GM19395 (cell line): ENCODE results near the gene NEK6.

Source experiments
- ATAC-seq: cut with Tn5 transposase; IDR thresholded peaks from one replicate; pipeline ENCODE4 v1.9.1; 2021; ENCODE audit warnings: mild to moderate bottlenecking, moderate library complexity; ENCODE audit not compliant: unreplicated experiment

NEK6 gene

DNA sequence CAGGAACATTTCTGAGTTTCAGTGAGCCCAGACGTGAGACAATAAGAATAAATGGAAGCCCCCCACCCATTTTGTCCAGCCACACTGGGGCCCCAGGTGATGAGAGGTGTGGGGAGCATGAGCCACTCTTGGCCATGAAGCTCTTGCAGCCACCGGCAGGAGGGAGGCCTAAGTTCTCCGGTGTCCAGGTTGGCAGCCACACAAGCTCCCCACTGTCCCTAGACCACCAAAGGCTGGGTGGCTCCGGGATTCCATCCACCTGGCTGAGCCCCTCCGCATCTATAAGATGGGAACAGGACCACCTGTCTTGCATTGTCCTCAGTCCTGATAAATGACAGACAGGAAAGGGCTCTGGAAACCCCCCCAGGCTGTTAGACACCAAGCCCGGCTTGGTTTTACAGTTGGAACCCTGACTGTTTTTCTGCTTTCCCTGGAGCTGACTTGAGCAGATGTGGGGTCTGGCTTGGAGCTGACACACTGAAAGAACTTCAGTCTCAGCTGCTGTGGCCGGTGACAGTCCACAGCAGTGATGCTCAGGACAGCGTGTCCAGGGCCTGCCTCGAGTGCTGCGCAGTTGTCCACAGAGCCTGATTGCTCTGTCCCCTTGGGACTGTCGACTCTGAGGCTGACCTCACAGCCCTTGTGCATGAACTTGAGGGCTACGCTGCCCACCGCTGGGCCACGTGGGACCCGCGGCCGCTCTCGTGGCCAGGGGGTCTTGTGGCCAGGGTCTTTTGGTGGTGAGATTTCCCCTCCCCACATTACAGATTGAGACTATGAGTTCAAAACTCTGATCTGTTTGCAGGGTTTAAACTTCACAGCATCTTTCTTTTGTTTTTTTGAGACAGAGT lies 82.7 kb downstream of the NEK6 start:
- no peak for ATAC-seq

DNA sequence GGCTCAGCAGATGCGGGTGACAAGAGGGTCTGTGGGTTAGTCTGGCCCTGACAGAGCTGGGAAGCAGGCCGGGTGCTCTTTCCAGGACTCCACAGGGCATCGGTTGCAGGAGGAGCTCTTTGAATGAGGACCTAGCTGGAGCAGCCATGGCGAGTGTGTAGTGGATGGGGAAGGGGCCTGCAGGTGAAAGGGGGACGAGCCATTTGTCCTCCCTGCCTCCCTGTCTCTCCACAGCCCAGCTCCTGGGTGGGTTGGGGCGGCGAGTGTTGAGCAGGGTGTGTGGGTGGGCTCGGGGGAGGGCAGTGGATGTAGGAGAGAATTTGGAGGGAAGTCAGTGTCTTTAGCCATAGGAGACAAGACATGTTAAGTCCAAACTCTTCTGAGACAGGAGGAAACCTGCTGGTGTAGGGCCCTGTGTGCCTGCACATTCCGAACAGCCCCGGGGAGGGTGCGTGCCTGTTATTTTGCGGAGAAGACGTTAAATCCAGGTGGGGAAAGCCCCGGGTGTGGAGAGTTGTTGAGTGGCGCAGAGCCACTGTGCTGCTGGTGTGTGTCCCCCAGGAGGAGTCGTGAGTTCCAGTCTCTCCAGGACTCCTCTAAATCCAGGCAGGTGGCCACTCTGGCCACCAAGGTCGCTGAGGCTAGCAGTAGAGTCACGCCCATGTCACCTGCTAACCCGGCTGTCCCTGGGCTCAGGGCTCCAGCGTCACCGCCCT lies 83.9 kb downstream of the NEK6 start:
- ATAC-seq = no peak

DNA sequence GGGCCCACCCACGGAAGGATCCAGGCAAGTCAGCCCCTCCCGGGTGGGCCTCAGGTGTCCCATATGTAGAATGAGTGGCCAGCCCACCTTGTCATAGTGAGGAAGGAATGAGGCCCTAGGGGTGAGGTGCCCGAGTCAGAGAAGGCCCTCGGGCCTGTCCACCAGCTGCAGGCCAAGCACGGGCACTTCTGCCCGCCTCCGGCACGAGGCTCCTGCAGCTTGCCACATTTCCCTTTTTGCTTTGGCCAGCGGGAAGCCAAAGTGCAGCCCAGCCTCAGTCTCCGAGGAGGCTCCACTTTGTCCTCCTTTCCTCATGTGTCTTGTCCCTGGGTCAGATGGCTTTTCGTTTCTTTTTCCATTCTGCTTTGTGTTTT lies 84.6 kb downstream of the NEK6 start:
- ATAC-seq = no peak

DNA sequence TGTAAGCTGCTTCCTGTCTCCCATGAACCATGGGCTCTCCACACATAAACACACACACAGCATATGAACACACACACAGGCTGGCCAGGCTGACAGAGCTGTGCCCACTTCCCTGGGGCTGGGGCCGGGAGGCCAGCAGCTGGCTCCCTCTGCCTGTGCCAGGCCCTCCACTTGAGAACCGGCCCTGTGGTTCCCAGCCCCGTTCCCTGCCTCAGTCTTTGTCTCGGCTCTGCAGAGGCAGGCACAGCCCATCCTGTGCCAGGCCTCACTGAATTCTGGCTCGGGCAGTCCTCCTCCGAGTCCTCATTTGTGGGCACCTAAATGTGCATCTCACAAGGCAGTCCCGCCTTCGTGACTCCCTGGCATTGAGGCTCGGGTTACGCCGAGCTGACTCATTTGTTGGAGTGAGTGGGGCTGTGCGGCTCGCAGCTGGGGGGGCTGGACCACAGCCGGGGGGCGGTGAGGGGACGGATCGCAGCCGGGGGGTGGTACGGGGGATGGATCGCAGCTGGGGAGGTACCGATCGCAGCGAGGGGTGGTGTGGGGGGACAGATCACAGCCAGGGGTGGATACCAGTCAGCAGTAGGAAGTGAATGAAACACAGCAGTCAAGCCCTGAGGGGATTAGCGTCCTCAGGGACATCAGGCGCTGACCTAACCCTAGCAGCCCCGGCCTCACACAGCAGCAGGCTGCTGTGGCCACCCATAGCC lies 85.2 kb downstream of the NEK6 start:
- no peak for ATAC-seq

DNA sequence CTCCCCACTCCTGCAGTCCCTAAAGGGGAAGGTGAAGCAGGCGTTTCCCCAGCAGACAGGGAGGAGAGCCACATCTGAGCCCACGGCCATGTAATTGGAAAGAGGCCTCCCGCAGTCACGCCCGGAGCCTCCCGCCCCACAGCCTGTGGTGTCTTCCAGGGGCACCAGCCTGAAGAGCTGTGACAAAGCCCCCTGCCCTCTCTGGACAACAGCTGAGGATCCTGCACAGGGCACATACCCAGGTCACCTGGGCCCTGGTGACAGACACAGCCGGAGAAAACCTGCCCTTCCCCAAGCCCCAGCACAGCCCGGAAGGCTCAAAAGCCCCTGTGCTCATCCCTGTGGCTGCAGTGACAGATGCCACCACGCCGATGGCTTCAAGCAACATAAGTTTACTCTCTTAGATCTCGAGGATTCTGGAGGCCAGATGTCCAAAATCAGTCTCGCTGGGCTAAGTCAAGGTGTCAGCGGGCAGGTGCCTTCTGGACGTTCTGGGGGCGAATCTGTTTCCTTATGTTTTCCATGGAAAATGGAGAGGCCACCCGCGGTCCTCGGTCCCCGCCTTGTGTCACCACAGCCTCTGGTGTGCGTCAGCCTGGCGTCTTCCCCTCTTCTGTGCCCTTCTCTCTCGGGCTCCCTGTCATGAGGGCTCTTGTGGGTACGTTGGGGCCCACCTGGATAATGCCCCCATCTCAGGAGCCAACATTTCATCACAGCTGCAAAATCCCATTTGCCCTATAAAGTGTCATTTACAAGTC lies 86.0 kb downstream of the NEK6 start:
- ATAC-seq = no peak

DNA sequence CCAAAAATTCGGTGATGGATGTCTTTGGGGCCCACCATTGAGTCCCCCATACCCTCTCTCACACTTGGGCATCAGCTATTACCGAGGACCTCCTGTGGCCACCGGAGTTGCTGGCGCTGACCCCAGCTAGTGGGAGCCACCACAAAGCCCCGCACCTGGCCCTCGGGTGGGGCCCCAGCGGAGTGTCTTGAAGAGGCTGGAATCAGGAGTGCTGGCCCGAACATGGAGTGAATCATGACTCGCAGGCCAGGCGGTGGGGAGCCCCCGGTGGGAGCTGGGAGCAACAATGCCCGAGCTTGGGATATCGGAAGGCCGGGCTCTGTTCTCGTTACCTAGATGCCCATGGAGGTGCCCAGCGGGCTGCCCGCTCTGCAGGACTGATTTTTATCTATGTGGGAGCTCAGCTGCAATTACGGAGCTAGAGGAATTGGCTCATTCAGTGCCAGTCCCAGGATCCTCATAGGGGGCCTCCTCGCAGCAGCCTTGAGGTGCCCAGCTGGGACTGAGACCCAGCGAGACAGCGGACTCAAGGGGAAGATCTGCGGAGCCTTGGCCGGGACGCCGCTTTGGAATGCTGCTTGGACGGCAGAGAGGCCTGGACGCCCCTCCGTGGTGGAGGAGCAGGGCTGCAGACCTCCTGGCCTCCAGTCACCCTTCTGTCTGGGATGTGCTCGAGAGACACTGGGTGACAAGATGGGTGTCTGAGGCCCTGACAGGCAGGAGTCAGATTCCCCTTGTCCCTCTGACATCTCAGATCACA lies 86.7 kb downstream of the NEK6 start:
- no peak for ATAC-seq

DNA sequence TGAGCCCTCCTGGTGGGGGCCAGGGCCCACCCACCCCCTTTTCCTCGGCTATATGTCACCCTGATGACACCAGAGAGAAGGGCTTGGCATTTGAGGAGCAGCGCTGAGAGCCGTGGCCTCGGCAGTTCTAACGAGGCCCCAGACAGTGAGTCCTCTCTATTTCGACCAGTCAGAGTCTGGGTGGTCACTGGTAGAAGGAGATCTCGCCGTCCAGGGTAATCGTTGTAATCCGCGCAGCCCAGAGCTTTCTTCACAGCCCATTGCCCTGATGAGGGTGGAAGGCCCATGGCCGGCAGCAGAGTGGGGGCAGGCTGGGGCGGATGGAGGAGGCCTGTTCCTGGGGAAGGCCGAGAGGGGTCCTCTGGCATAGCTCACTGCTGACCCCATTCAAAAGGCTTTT lies 87.3 kb downstream of the NEK6 start:
- no peak for ATAC-seq

DNA sequence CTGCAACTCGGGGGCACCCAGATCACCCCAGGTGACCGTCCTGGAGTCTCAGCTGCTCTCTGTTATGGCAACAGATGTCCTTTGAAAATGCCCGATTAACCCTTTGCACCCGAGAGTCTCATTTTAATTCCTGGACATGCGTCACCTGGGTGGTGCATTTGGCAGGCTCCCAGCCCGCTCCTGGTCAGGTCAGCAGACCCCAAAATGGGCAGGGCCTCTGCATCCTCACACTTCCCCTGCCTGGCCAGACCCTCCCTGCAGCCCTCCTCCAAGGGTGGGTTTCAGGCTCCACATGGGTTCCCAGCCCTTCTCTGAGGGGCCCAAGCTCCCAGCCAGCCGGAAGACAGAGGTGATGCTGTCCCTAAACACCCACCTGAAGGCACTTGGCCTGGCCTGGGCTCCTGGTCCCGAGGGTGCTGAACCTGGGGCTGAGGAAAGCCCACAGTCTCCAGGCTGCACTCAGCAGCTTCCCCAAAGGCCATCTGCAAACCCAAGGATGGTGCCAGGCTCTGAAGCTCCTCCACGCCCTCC lies 88.1 kb downstream of the NEK6 start:
- ATAC-seq = no peak

DNA sequence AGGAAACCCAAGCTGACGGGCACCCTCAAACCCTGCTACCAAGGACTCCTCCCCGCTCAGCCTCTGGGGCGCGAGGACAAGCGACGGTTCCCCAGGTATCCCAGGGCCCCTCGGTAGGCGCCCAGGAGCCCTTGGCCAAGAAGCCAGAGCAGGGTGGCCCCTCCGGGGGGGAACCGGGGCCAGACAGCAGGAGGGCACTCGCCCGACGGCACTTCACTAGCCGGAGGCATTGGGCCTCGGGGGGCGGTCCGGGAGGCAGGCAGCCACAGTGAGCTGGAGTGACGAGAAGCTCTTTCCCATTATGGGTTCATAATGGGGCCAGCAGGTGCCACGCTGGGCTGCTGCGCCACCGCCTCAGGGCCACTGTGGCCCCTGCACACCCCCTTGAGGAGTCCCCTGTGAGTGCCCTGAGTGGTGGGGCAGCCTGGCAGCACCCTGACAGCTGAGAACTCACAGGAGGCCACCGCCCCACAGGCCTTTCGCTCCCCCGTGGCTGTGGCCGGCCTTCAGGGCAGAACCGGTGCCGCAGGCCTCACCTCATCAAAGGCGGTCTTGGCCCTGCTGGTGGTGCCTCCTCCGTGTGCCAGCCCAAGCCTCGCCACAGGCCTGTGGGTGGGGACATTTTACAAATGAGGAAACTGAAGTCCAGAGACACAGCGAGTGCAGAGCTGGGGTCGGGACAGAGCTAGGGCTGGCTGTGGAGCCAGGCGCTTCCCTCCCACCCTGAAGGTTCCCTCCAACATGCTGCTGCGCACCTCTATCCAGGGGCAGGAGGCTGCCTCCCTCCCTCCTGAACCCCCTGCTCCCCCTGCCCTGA lies 88.8 kb downstream of the NEK6 start:
- no peak for ATAC-seq

DNA sequence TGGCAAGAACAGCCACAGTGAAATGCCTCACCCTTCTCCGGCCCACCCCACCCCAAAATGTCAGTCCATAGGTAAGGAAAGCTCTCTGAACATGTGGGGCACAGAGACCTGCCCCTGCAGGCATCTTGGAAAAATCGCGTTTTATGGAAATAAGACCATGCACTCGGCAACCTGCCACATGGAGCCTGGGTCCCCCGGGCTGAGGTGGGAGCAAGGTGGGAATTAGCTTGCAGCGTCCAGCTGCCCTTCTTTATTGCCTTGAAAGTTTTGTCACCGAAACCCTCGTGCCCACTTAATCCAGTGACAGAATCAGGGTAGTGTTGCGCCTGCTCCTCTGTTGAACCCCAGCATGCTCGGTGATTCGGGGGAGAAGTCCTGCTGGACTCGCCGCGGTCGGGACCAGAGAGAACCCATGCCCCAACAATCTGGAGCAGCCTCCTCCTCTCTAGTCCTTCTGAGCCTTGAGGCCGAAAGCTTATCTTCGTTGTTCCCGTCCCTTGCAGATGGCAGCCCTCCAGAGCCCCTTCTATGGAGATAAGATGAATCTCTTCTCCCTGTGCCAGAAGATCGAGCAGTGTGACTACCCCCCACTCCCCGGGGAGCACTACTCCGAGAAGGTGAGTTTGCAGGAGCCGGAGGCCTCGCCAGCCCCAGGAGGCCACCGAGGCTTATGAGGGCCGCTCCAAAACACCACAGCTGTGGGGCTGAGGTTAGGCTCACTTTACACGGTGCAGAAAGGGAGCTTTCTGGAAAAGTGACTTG lies 89.6 kb downstream of the NEK6 start:
- ATAC-seq = no peak

DNA sequence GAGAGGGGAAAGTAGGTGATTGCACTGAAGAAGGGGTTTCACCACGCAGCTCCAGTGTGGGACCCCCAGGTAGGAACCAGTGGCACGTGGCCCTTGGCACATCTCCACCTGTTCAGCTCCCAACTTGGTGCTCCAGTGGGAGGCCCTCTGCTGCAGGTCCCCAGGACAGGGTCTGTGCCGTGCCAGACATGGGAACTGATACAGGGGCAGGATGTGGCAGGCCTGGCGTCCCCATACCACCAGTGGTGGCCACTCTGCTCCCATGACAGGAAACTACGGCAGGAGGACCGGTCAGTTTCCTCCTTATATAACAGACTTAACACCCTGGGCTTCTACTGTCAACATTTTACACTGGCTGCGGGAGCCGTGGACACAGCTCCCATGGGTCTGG lies 90.2 kb downstream of the NEK6 start:
- no peak for ATAC-seq

DNA sequence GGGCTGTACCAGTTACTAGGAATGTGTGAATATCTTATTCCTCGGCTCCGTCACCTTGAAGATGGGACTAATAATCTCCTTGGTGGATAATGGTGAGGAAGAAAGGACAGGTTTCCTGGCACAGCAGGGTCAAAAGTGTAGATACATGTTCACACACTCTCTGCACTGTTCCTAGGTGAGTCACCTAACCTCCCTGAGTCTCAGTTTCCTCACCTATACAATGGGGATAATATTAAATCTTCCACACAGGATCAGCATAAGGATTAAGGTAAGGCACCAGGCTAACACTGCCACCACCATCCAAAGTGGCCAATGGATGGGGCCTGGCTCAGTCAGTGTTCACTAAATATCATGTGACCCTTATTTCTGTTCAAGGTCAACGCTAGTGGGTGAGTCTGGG lies 90.6 kb downstream of the NEK6 start:
- ATAC-seq = no peak

DNA sequence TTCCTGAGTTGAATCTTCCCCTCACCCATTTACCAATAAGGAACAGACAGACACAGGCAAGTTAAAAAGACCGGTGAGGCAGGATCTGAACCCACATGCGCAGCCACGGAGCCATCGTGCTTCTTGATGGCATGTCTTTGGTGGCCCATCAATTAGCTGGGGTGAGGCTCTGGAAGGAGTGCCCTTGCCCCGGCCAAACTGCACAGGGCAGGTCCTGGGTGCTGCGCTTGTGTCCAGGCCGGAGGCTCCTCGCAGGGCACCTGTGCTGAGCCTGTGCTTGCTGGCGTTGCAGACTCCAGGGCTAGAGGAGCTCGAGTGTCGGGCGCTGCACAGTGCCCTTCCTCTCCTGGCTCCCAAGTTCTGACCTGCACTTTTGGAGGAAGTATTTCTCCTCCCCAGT lies 91.1 kb downstream of the NEK6 start:
- ATAC-seq = no peak

DNA sequence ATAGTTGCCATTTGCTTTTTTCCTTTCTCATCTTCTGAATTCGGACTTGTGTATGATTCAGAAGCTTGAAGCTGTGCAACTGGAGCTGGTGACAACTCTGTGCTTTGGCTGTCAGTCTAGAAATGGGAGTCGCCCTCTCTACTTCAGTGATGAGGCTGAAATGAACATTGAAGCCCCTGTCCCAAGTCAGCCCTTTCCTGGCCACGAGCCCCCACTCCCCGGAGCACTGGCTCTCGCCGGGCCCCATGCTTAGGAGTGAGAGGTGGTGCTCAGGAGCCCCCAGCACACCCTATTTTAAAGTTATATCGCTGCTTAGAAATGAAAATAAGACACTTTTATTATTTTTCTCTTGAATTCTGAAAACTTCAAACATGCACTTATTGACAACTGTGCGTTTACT lies 91.5 kb downstream of the NEK6 start:
- no peak for ATAC-seq

DNA sequence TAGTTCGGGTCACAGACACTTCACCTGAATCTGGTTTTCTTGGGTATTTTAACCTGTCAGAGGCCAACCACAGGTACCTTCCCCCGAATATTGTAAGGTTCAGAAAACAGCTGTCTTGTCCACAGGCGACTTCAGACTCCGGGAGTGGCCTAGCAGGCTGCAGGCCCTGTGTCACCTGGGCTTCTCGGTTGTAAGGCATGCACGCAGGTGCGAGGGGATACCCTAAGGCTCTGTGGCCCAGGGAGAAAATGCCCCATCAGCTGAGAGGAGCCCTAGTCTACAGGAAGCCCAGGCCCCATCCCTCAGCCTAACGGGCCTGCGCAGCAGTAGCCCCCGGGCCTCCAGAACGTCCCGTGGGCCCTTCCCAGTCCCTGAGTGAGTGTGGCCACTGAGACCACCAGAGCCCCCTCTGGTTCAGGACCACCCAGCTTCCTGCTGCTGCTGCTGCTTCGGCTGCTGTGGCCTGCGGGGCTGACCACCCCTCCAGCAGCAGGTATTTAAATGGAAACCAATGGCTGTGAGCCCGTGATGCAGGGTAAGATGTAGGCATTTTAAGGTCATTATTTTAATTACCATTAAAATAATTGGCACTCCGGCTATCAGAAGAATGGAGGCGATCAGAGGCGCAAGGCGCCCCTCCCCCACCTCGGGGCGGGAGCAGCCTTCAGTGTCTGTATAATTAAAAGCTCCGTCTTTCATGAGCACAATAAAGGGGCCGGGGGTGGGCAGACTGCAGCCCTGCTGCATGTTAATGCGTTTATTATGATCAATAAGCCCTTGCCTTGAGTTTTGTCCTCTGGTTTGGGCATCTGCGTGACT lies 92.1 kb downstream of the NEK6 start:
- no peak for ATAC-seq

DNA sequence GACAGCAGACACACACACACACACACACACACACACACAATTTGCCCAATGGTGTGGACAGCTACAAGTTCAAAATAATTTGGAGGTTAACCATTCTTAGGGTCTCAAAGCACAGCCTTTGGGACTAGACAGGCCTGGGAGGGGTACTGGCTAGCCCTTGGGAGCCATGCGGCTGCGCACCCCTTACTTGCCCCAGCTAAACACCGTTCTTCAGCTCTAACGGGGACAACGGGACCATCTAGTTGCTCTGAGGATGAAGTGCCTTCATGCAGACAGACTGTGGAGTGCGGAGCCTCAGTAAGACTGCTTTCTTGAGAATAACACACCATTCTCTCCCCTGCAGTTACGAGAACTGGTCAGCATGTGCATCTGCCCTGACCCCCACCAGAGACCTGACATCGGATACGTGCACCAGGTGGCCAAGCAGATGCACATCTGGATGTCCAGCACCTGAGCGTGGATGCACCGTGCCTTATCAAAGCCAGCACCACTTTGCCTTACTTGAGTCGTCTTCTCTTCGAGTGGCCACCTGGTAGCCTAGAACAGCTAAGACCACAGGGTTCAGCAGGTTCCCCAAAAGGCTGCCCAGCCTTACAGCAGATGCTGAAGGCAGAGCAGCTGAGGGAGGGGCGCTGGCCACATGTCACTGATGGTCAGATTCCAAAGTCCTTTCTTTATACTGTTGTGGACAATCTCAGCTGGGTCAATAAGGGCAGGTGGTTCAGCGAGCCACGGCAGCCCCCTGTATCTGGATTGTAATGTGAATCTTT lies 92.9 kb downstream of the NEK6 start:
- no peak for ATAC-seq
